Measurements from ENCODE around the gene SCARF1.

DNA sequence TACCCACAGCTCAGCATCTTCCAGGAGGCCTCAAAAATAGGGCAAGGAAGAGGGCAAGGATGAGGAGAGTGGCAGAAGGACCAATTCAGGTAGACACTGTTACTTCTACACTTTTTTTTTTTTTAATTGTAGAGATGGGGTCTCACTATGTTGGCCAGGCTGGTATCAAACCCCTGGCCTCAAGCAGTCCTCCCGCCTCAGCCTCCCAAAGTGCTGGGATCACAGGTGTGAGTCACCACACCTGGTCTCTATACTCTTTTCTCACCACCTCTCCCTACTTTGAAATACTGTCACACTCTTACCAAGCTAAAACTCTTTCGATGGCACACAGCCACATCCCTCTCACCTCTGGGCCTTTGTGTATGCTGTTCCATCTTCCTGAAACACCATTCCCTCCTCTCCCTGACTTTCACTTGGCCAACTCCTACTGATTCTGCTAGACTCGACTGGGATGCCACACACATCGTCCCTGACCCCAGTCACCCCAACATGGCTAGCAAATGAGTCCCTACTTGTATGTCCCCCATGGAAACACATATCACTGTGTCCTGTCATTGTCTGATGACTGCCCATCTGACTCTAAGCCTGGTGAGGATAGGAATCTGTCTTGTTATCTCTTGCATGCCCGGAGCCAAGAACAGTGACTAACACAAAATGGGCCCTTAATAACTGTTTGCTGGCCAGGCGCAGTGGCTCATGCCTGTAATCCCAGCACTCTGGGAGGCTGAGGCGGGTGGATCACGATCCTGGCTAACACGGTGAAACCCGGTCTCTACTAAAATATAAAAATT, 9.7 kb downstream of the SCARF1 start:
- no peak for TF ChIP-seq EZH2 (IDR thresholded peaks at IDR 0.05; ENCODE audit: insufficient read depth, poor library complexity, severe bottlenecking)
- no peak for TF ChIP-seq EZH2phosphoT487 (IDR thresholded peaks at IDR 0.05; ENCODE audit: insufficient read depth, low read depth)

Data from GM23248 (cell line).